ENCODE results near the gene REV3L. TPM values are rescaled to one million over a fixed set of nuclear protein-coding genes. Genes with fewer than 3 reads are reported as not detected.

REV3L gene
- polyA plus RNA-seq, 1 of the 3 experiments (the other 2 are of a cell fraction) = 7.3 TPM

- Histone ChIP-seq H3K36me3 (replicated peaks in 1 of 2; ENCODE audit: control insufficient read depth in 1 of 2, insufficient read depth in 2 of 2, low read length in 1 of 2) (peaks cover 0 to 4% of the 10 kb centered on the region in 2 experiments), H3K79me2 (ENCODE audit: insufficient read depth) (0 out of 2 replicates have a peak, but pooled peaks cover 10% of the 10 kb centered on the region), H3K9me3 (0 out of 2 replicates have a peak, but pooled peaks cover 5% of the 10 kb centered on the region), H3K9me2 (no peaks in the 10 kb centered on the region), H4K20me1 (ENCODE audit: insufficient read depth) (no peaks in the 10 kb centered on the region), H3K27me3 (ENCODE audit: insufficient read depth) (no peaks in the 10 kb centered on the region), H3K4me3 (ENCODE audit: low read depth in 2 of 2, low read length in 1 of 2) (no peak overlapping the region), H3K4me1 (ENCODE audit: control insufficient read depth in 1 of 2, insufficient read depth in 2 of 2, low read depth in 1 of 2, low read length in 1 of 2) (peaks cover 0 to 8% of the 10 kb centered on the region in 2 experiments; a peak in 3 of 4 replicates), H3K4me2 (no peak overlapping the region), H3K9ac (no peak overlapping the region), H3F3A (replicated peaks; ENCODE audit: insufficient read depth) (no peaks in the 10 kb centered on the region), H2AFZ (ENCODE audit: low read depth) (no peak overlapping the region), H3K27ac (ENCODE audit: low read depth in 2 of 2, low read length in 1 of 2) (no peak overlapping the region)
- ChIA-PET POLR2A (no interaction called here), CTCF (no interaction called here)
- 93% methylated on average over 5 of the region's 5 CpGs for WGBS (ENCODE audit: low lambda C conversion rate)
- TF ChIP-seq RXRA (IDR thresholded peaks at IDR 0.05; ENCODE audit: borderline replicate concordance, low read depth) (no peak), MEF2A (IDR thresholded peaks at IDR 0.05; ENCODE audit: borderline replicate concordance, low read depth) (no peak), EP300 (IDR thresholded peaks at IDR 0.05; ENCODE audit: borderline replicate concordance in 1 of 2, low read depth in 1 of 2, low read length in 1 of 2) (no peak)
- DNase-seq = no peak
Measured at GRCh38 chr6:111521497-111522270, 38.7 kb upstream of the REV3L start.

- no peak overlapping the region for H3K27ac ChIP-seq (ENCODE audit: low read depth in 2 of 2, low read length in 1 of 2)
- peaks cover 0 to 8% of the 10 kb centered on the region in 2 experiments; a peak in 3 of 4 replicates for H3K4me1 ChIP-seq (ENCODE audit: control insufficient read depth in 1 of 2, insufficient read depth in 2 of 2, low read depth in 1 of 2, low read length in 1 of 2)
- H3K4me2 ChIP-seq = no peak overlapping the region
- no peaks in the 10 kb centered on the region for H4K20me1 ChIP-seq (ENCODE audit: insufficient read depth)
- no peak overlapping the region for H3K9ac ChIP-seq
- ChIA-PET POLR2A (no interaction called here), CTCF (no interaction called here)
- no peak overlapping the region for H2AFZ ChIP-seq (ENCODE audit: low read depth)
- no peaks in the 10 kb centered on the region for H3K9me2 ChIP-seq
- H3K4me3 ChIP-seq (ENCODE audit: low read depth in 2 of 2, low read length in 1 of 2) = no peak overlapping the region
- H3K36me3 ChIP-seq (replicated peaks in 1 of 2; ENCODE audit: control insufficient read depth in 1 of 2, insufficient read depth in 2 of 2, low read length in 1 of 2) = peaks cover 0 to 4% of the 10 kb centered on the region in 2 experiments
- TF ChIP-seq GABPA (IDR thresholded peaks at IDR 0.05; ENCODE audit: low read depth) (no peak), SIN3A (IDR thresholded peaks at IDR 0.05; ENCODE audit: borderline replicate concordance, low read depth, low read length) (no peak), TAF1 (IDR thresholded peaks at IDR 0.05; ENCODE audit: borderline replicate concordance, low read depth, low read length) (no peak), FOSL2 (IDR thresholded peaks at IDR 0.05; ENCODE audit: borderline replicate concordance, low read depth) (no peak)
- H3F3A ChIP-seq (replicated peaks; ENCODE audit: insufficient read depth) = no peaks in the 10 kb centered on the region
- 0 out of 2 replicates have a peak, but pooled peaks cover 5% of the 10 kb centered on the region for H3K9me3 ChIP-seq
- 0 out of 2 replicates have a peak, but pooled peaks cover 6% of the 10 kb centered on the region for H3K79me2 ChIP-seq (ENCODE audit: insufficient read depth)
- H3K27me3 ChIP-seq (ENCODE audit: insufficient read depth) = no peaks in the 10 kb centered on the region
- no peak for DNase-seq
Measured at GRCh38 chr6:111520524-111520923, 37.5 kb upstream of the REV3L start.

- H3K4me3 ChIP-seq (ENCODE audit: low read depth in 2 of 2, low read length in 1 of 2) = no peak overlapping the region
- CTCF ChIA-PET = interaction anchor here (1.6 kb wide), 1 partner anchor 34 kb away, joined by 3 read pairs; no protein-coding TSS in a partner anchor
- H3K9me2 ChIP-seq = no peaks in the 10 kb centered on the region
- no peak for DNase-seq
- whole genome bisulfite sequencing (ENCODE audit: low lambda C conversion rate) = 96% methylated on average over 4 of the region's 4 CpGs
- H3K36me3 ChIP-seq (replicated peaks in 1 of 2; ENCODE audit: control insufficient read depth in 1 of 2, insufficient read depth in 2 of 2, low read length in 1 of 2) = peaks cover 0 to 4% of the 10 kb centered on the region in 2 experiments
- H3K9me3 ChIP-seq = 0 out of 2 replicates have a peak, but pooled peaks cover 5% of the 10 kb centered on the region
- no peaks in the 10 kb centered on the region for H3F3A ChIP-seq (replicated peaks; ENCODE audit: insufficient read depth)
- no peaks in the 10 kb centered on the region for H3K79me2 ChIP-seq (ENCODE audit: insufficient read depth)
- POLR2A ChIA-PET = interaction anchor here (0.6 kb wide), 1 partner anchor 59 kb away, joined by 3 read pairs; no protein-coding TSS in a partner anchor
- H2AFZ ChIP-seq (ENCODE audit: low read depth) = no peak overlapping the region
- no peak overlapping the region for H3K4me2 ChIP-seq
- H4K20me1 ChIP-seq (ENCODE audit: insufficient read depth) = no peaks in the 10 kb centered on the region
- H3K27ac ChIP-seq (ENCODE audit: low read depth in 2 of 2, low read length in 1 of 2) = no peak overlapping the region
- H3K9ac ChIP-seq = no peak overlapping the region
- no peaks in the 10 kb centered on the region; a peak in 2 of 4 replicates for H3K4me1 ChIP-seq (ENCODE audit: control insufficient read depth in 1 of 2, insufficient read depth in 2 of 2, low read depth in 1 of 2, low read length in 1 of 2)
- no peaks in the 10 kb centered on the region for H3K27me3 ChIP-seq (ENCODE audit: insufficient read depth)
- TF ChIP-seq GABPA (IDR thresholded peaks at IDR 0.05; ENCODE audit: low read depth) = no peak
- TF ChIP-seq NFIC (IDR thresholded peaks at IDR 0.05; ENCODE audit: borderline replicate concordance) = no peak
- TF ChIP-seq PBX3 (IDR thresholded peaks at IDR 0.05) = no peak
- no peak for TF ChIP-seq EP300 (IDR thresholded peaks at IDR 0.05; ENCODE audit: borderline replicate concordance in 1 of 2, low read depth in 1 of 2, low read length in 1 of 2)
- TF ChIP-seq TEAD4 (IDR thresholded peaks at IDR 0.05; ENCODE audit: borderline replicate concordance, insufficient read depth) = no peak
- TF ChIP-seq NRF1 (IDR thresholded peaks at IDR 0.05; ENCODE audit: low read depth, low read length) = no peak
- no peak for TF ChIP-seq TAF1 (IDR thresholded peaks at IDR 0.05; ENCODE audit: borderline replicate concordance, low read depth, low read length)
- TF ChIP-seq SMC3 (IDR thresholded peaks at IDR 0.05; ENCODE audit: low read depth, low read length) = no peak
- TF ChIP-seq ELF1 (IDR thresholded peaks at IDR 0.05) = no peak
- TF ChIP-seq REST (IDR thresholded peaks at IDR 0.05; ENCODE audit: low read depth, low read length) = no peak
- TF ChIP-seq MAX (IDR thresholded peaks at IDR 0.05; ENCODE audit: low read depth) = no peak
Measured at GRCh38 chr6:111517965-111518364, 34.9 kb upstream of the REV3L start.
